ENCODE results near the gene MYO19.

Gene MYO19

GRCh38 chr17:36534840-36535668, at the start of gene MYO19, which contains the start of gene PIGW:
MYO19 (minus strand) TSS chr17:36534868; CDS start chr17:36532538, 2,330 bp downstream.
PIGW (plus strand) TSS chr17:36534987; CDS start chr17:36537102, 2,115 bp downstream.
- Histone ChIP-seq H3K36me3 (replicated peaks; ENCODE audit: low read depth, low read length) (peaks cover 49% of the 10 kb centered on the region), H3K27me3 (ENCODE audit: low read depth, low read length) (no peaks in the 10 kb centered on the region), H3K4me2 (ENCODE audit: low read length) (peak within 1 kb of the TSS; percentile 81), H2AFZ (ENCODE audit: low read depth, low read length) (peak within 1 kb of the TSS; percentile 79), H3K4me3 (ENCODE audit: low read length) (peak within 1 kb of the TSS; percentile 94), H3K27ac (ENCODE audit: low read length) (peak within 1 kb of the TSS; percentile 85), H3K79me2 (ENCODE audit: low read length) (peaks cover 35% of the 10 kb centered on the region), H4K20me1 (ENCODE audit: insufficient read depth, low read length) (no peaks in the 10 kb centered on the region), H3K9ac (ENCODE audit: low read length) (peak within 1 kb of the TSS; percentile 97), H3K4me1 (ENCODE audit: low read length) (peaks cover 12% of the 10 kb centered on the region), H3K9me3 (ENCODE audit: insufficient read depth, low read length) (peaks cover 3% of the 10 kb centered on the region; the same call in 1 of the 2 replicates)
- TF ChIP-seq EZH2phosphoT487 (IDR thresholded peaks at IDR 0.05; ENCODE audit: low read depth): no peak
- peak; percentile 16; the same call in 1 of the 2 replicates for TF ChIP-seq CTCF (IDR thresholded peaks at IDR 0.05; ENCODE audit: low read depth, low read length)

- H2AFZ ChIP-seq (ENCODE audit: low read depth, low read length): no peak overlapping the region
- peaks cover 27% of the 10 kb centered on the region for H3K36me3 ChIP-seq (replicated peaks; ENCODE audit: low read depth, low read length)
- TF ChIP-seq EZH2phosphoT487 (IDR thresholded peaks at IDR 0.05; ENCODE audit: low read depth) (no peak), CTCF (IDR thresholded peaks at IDR 0.05; ENCODE audit: low read depth, low read length) (no peak)
- H3K4me2 ChIP-seq (ENCODE audit: low read length): no peak overlapping the region
- H3K4me1 ChIP-seq (ENCODE audit: low read length): no peaks in the 10 kb centered on the region
- no peak overlapping the region for H3K9ac ChIP-seq (ENCODE audit: low read length)
- H3K4me3 ChIP-seq (ENCODE audit: low read length): no peak overlapping the region
- H4K20me1 ChIP-seq (ENCODE audit: insufficient read depth, low read length): no peaks in the 10 kb centered on the region
- no peaks in the 10 kb centered on the region for H3K79me2 ChIP-seq (ENCODE audit: low read length)
- H3K27me3 ChIP-seq (ENCODE audit: low read depth, low read length): no peaks in the 10 kb centered on the region
- H3K9me3 ChIP-seq (ENCODE audit: insufficient read depth, low read length): no peaks in the 10 kb centered on the region
- H3K27ac ChIP-seq (ENCODE audit: low read length): no peak overlapping the region
Measured at GRCh38 chr17:36583787-36584186, 49.1 kb upstream of the MYO19 start.

- no peaks in the 10 kb centered on the region for H3K9me3 ChIP-seq (ENCODE audit: insufficient read depth, low read length)
- peaks cover 27% of the 10 kb centered on the region for H3K36me3 ChIP-seq (replicated peaks; ENCODE audit: low read depth, low read length)
- H4K20me1 ChIP-seq (ENCODE audit: insufficient read depth, low read length): peaks cover 3% of the 10 kb centered on the region; the same call in 1 of the 2 replicates
- no peaks in the 10 kb centered on the region for H3K27me3 ChIP-seq (ENCODE audit: low read depth, low read length)
- peaks cover 16% of the 10 kb centered on the region for H3K79me2 ChIP-seq (ENCODE audit: low read length)
- H3K4me1 ChIP-seq (ENCODE audit: low read length): no peaks in the 10 kb centered on the region
- H3K27ac ChIP-seq (ENCODE audit: low read length): no peak overlapping the region
- no peak overlapping the region for H2AFZ ChIP-seq (ENCODE audit: low read depth, low read length)
- no peak overlapping the region for H3K4me2 ChIP-seq (ENCODE audit: low read length)
- H3K9ac ChIP-seq (ENCODE audit: low read length): no peak overlapping the region
- TF ChIP-seq EZH2phosphoT487 (IDR thresholded peaks at IDR 0.05; ENCODE audit: low read depth) (no peak), CTCF (IDR thresholded peaks at IDR 0.05; ENCODE audit: low read depth, low read length) (no peak)
- H3K4me3 ChIP-seq (ENCODE audit: low read length): no peak overlapping the region
Measured at GRCh38 chr17:36578671-36579070, 44.0 kb upstream of the MYO19 start.

GRCh38 chr17:36576793-36577192, 42.1 kb upstream of the MYO19 start:
- TF ChIP-seq EZH2phosphoT487 (IDR thresholded peaks at IDR 0.05; ENCODE audit: low read depth) (no peak), CTCF (IDR thresholded peaks at IDR 0.05; ENCODE audit: low read depth, low read length) (no peak)
- Histone ChIP-seq H3K9ac (ENCODE audit: low read length) (no peak overlapping the region), H3K4me1 (ENCODE audit: low read length) (no peaks in the 10 kb centered on the region), H3K36me3 (replicated peaks; ENCODE audit: low read depth, low read length) (peaks cover 31% of the 10 kb centered on the region), H3K27me3 (ENCODE audit: low read depth, low read length) (no peaks in the 10 kb centered on the region), H3K4me3 (ENCODE audit: low read length) (no peak overlapping the region), H3K4me2 (ENCODE audit: low read length) (no peak overlapping the region), H2AFZ (ENCODE audit: low read depth, low read length) (no peak overlapping the region), H4K20me1 (ENCODE audit: insufficient read depth, low read length) (peaks cover 3% of the 10 kb centered on the region; the same call in 1 of the 2 replicates), H3K9me3 (ENCODE audit: insufficient read depth, low read length) (no peaks in the 10 kb centered on the region), H3K27ac (ENCODE audit: low read length) (no peak overlapping the region), H3K79me2 (ENCODE audit: low read length) (peaks cover 29% of the 10 kb centered on the region)

Data from OCI-LY3 (cell line).